GM12874 (cell line): ENCODE results near the gene VLDLR.

ENCODE experiments used
- TF ChIP-seq, protein P1 (sequence below): IDR thresholded peaks from 2 replicates; pipeline ENCODE4 v1.5.1; 2011; ENCODE audit warnings: low read depth, mild to moderate bottlenecking, control low read depth, low read length, moderate library complexity; ENCODE audit not compliant: insufficient read depth

VLDLR gene

DNA sequence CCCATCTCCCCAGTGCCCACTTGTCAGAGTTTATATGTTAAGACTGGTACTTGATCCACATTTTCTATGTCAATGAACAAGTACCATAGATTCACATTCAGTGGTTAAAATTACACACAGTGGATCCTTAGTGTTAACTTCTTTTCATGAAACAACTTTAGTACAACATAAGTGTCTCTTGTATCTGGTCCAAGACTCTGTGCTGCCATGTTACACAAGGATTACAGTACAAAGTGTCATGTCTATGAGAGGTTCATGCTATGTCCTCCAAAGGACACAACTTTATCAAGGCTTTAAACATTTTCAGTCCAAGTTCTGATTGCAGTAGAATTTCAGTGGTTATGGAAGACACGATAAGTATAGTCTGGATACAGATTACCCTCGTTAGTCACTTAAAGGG is 13.3 kb upstream of the VLDLR start:
- TF ChIP-seq, protein P1, sequence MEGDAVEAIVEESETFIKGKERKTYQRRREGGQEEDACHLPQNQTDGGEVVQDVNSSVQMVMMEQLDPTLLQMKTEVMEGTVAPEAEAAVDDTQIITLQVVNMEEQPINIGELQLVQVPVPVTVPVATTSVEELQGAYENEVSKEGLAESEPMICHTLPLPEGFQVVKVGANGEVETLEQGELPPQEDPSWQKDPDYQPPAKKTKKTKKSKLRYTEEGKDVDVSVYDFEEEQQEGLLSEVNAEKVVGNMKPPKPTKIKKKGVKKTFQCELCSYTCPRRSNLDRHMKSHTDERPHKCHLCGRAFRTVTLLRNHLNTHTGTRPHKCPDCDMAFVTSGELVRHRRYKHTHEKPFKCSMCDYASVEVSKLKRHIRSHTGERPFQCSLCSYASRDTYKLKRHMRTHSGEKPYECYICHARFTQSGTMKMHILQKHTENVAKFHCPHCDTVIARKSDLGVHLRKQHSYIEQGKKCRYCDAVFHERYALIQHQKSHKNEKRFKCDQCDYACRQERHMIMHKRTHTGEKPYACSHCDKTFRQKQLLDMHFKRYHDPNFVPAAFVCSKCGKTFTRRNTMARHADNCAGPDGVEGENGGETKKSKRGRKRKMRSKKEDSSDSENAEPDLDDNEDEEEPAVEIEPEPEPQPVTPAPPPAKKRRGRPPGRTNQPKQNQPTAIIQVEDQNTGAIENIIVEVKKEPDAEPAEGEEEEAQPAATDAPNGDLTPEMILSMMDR, result no peak

DNA sequence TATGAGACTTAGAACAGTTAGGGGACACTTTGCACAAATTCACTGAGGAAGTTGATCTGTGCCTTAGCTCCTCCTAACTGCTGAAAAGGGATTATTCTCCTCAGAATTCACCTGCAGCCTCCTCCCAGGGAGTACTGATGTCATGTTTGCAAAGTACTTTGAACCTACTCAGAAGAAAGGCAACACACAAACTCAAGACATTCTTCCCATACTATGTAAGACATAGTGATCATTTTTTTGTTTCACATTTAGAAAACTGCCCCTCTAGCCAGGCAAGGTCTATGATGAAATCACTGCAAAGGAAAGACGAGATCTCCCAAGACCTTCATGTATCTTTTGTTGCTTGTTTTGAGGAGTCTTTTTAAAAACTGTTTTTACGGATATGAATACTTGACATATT is 10.6 kb upstream of the VLDLR start:
- TF ChIP-seq, protein P1, result no peak

DNA sequence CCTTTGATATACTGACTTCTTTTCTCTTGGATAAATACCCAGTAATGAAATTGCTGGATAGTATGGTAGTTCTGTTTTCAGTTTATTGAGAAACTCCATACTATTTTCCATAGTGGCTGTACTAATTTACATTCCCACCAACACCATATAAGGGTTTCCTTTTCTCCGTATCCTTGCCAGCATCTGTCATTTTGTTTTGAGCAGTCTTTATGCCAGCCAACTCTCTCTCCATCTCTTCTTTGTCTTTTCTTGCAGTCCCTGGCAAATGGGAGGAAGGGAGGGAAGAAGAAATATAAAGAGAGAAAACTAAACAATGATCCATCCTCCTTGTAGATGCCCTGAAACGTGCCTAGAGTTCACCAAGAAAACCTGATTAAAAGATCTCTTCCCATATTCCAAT is 9.6 kb upstream of the VLDLR start:
- TF ChIP-seq, protein P1, result no peak

- TF ChIP-seq, protein P1, result no peak
Measured at GRCh38 chr9:2613730-2614271, 7.8 kb upstream of the VLDLR start.

- TF ChIP-seq, protein P1, result no peak
Measured at GRCh38 chr9:2615497-2615896, 6.1 kb upstream of the VLDLR start.

- TF ChIP-seq, protein P1, result no peak
Measured at GRCh38 chr9:2616692-2617377, 4.8 kb upstream of the VLDLR start.

- TF ChIP-seq, protein P1, result no peak
Measured at GRCh38 chr9:2618289-2618688, 3.3 kb upstream of the VLDLR start.
